GM19025 (cell line): ENCODE measurements around the gene MUC4.

Experiments used
- ATAC-seq: cut with Tn5 transposase; IDR thresholded peaks from one replicate; pipeline ENCODE4 v1.9.1; 2021; ENCODE audit warnings: mild to moderate bottlenecking, low read depth, moderate library complexity; ENCODE audit not compliant: unreplicated experiment

MUC4 gene, protein sequence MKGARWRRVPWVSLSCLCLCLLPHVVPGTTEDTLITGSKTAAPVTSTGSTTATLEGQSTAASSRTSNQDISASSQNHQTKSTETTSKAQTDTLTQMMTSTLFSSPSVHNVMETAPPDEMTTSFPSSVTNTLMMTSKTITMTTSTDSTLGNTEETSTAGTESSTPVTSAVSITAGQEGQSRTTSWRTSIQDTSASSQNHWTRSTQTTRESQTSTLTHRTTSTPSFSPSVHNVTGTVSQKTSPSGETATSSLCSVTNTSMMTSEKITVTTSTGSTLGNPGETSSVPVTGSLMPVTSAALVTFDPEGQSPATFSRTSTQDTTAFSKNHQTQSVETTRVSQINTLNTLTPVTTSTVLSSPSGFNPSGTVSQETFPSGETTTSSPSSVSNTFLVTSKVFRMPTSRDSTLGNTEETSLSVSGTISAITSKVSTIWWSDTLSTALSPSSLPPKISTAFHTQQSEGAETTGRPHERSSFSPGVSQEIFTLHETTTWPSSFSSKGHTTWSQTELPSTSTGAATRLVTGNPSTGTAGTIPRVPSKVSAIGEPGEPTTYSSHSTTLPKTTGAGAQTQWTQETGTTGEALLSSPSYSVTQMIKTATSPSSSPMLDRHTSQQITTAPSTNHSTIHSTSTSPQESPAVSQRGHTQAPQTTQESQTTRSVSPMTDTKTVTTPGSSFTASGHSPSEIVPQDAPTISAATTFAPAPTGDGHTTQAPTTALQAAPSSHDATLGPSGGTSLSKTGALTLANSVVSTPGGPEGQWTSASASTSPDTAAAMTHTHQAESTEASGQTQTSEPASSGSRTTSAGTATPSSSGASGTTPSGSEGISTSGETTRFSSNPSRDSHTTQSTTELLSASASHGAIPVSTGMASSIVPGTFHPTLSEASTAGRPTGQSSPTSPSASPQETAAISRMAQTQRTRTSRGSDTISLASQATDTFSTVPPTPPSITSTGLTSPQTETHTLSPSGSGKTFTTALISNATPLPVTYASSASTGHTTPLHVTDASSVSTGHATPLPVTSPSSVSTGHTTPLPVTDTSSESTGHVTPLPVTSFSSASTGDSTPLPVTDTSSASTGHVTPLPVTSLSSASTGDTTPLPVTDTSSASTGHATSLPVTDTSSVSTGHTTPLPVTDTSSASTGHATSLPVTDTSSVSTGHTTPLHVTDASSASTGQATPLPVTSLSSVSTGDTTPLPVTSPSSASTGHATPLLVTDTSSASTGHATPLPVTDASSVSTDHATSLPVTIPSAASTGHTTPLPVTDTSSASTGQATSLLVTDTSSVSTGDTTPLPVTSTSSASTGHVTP (N-terminal part only)

DNA sequence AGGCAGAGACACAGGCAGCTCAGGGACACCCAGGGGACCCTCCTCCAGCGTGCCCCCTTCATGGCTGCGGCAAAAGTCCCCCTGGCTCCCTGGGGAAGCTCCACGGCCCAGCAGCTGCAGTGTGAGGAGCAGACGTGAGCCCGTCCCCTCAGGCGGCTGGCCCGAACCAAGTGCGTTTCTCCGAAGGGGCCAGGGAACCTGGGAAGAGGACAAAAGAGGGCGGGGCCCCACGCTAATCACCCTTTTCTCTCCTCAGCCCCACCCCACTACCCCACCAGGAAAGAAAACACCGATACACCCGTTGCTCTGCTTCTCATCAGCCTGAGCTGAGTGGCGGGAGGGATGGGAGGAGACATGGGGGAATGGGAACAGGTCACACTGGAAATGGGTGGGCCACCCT lies at the start of gene MUC4:
Gene MUC4, minus strand, starts transcription at position 174 of the 400 bp plus-strand sequence. Its CDS starts 112 bp downstream, at position 62.
- ATAC-seq, result no peak

DNA sequence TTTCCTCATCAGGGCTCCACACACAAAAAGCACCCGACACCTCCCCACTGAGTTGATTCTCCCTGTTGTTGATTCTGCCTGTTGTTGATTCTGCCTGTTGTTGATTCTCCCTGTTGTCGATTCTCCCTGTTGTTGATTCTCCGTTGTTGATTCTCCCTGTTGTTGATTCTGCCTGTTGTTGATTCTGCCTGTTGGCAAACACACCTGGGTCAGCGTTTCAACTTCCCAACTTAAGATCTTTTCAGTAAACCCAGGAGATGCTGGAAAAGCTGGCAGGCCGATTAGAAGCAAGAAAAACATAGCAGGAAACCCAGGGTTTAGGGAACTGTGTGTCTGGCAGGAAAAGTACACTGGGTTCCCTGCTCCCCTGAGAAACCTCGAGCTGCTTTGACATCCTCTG lies 48.7 kb upstream of the MUC4 start:
- no peak for ATAC-seq

GRCh38 chr3:195859846-195860411 lies 48.2 kb upstream of the MUC4 start:
- ATAC-seq, result no peak

DNA sequence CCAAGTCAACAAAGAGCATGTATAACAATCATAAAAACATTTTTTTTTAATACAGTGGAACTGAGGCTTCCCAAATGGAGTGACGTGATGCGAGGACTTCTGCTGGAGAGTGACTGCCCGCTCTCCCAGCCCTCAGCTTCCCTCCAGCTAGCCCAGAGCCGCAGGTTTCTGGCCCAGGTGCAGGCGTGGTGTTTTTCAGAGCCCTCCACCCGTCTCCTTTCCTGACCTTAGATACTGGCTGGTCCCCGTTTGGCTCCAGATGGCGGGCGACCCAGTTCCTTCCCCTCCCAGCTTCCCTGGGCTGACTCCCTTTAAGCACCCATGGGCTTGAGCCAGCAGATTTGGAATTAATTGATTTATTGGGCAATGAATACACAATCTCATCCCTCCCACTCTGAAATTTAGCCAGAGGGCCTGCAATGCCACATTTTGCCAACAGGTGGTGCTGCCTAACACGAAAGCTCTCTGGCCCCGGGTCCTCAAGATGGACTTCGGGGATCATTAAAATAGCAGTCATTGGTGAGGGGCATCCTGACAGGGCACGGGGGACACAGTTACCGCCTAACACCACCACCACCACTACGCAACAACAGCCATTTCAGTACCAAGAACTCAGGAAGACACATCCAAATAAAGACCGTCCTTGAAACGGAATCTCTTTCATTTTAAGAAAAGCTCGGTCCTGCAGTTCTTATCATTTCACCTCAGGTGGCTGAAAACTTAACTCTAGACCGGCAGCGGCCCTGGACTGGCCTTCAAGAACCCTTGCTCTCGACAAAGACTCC lies 47.5 kb upstream of the MUC4 start:
- no peak for ATAC-seq

DNA sequence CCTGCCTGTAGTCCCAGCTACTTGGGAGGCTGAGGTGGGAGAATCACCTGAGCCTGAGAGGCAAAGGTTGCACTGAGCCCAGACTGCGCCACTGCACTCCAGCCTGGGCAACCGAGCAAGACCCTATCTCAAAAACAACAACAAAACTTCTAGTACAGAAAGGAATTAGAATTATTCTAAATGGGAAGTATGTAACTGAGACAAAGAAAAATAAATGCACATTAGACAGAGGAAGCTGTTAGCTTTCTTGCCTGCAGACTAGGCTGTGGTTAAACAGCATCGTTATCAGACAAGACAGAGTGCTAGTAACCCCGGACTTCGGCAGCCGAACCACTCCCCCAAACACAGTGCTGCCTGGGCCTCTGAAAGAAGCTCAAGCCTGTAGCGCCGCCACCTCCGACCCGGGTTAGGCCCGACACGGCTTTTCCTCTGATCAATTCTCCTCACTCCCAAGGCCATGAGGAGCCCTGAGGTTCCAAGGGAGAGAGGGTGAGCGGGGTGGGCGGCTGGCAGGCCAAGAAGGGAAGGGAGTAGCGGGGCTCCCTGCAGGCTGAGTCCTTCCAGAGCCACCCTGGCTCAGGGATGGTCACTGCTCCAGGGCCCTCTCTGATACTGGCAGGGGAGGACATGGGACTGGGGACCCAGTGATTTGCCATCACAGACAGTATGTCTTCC lies 44.8 kb upstream of the MUC4 start:
- ATAC-seq, result no peak

- ATAC-seq, result no peak
Measured at GRCh38 chr3:195855471-195856409, 44.0 kb upstream of the MUC4 start.

DNA sequence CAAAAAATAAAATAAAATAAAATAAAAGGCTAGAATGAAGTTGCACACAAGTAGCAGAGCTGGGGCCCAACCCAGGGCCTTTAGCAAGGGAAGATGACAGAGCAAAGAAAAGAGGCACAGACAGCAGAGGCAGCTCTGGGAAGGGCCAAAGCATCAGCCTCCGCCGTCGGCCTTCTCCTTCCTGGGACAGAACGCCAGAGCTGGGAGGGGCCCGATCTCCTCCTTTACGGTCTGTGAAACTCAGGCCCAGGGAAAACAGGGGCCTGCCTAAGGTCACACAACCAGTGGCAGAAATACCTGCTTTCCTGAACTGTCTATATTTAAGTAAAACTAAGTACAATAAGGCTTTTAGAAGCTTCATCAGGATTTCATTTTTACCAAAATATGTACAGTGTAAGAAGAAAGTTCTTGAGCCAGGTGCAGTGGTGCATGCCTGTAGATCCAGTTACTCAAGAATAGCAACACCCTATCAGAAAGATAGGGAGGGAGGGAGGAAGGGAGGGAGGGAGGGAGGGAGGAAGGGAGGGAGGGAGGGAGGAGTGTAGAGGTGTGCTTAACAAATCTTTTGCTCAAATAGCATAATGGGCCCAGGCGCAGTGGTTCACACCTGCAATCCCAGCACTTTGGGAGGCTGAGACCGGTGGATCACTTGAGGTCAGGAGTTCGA lies 43.0 kb upstream of the MUC4 start:
- no peak for ATAC-seq

- no peak for ATAC-seq
Measured at GRCh38 chr3:195853996-195854395, 42.3 kb upstream of the MUC4 start.

- ATAC-seq, result no peak
Measured at GRCh38 chr3:195853036-195853435, 41.3 kb upstream of the MUC4 start.

GRCh38 chr3:195850857-195851543 lies 39.3 kb upstream of the MUC4 start:
- ATAC-seq, result peak; percentile 69

DNA sequence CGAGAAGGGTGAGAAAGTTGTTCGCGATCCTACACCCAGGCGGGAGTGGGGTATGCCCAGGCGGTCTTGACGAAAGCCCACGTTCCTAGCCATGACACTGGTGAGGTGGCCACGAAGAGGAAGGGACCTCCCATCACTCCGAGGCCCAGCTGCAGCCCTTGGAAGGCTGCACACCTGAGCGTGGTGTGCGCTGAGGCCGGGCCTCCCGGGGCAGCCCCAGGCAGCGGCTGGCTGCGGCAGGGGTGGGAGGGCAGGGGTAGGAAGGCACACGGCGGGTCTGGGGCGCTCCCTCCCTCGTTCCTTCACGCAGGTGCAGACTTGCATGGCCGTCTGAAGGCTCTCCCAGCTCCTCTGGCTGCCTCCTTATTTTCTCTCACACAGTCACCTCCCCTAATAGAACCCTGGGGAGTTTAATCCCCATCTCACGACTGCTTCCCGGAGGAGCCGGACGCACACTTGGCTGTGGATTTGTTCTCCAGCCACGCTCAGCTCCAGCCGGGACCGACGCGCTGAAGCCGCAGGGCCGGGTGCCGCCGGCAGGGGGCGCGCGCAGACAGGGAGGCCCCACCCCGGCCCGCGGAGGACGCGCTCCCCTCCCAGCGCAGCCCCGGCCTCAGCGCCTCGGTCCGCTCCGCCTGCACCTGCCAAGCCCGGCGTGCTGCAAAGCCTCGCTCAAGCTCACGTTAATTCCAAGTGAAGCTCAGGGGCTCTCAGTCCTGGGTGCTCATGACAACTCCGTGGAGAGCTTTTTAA lies 37.8 kb upstream of the MUC4 start:
- ATAC-seq, result no peak

- no peak for ATAC-seq
Measured at GRCh38 chr3:195847055-195847950, 35.6 kb upstream of the MUC4 start.

GRCh38 chr3:195845483-195845882 lies 33.8 kb upstream of the MUC4 start:
- no peak for ATAC-seq

DNA sequence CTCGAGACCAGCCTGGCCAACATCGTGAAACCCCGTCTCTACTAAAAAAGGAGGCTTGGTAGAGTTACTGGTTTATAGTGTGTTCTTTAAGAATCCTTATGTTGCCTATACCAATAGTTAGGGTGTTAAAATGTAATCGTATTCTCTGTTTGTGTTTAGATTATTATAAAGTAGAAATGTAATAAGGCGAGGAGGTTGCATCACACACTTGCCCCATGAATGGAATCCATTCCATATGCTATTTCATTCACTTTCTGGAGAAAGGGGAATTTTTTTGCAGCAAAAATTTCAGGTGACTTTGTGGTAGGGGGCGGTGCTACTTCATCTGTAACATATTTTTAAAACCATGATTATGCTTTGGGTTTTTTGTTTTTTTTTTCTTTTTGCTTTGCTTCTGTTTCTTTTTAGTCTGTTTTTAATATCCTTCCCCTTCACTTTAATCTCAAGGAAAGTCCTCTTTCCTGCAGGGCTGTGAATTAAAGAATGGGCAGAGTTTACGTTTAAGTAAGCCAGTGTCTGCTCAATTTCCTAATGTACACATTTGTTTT lies 33.0 kb upstream of the MUC4 start:
- ATAC-seq, result no peak
